Neural crest cell (in vitro differentiated cells): ENCODE data around the gene ARHGEF40. TPM values are rescaled to one million over a fixed set of nuclear protein-coding genes. Genes with fewer than 3 reads are reported as not detected.

Experiments
- DNase-seq: peaks from one replicate; pipeline ENCODE4 v3.0.0; 2021; ENCODE audit warnings: low read depth, mixed read lengths, low spot score
- H3K27ac Mint-ChIP-seq: one replicate; pipeline ENCODE4 v1.8.0; 2021; ENCODE audit warnings: mild to moderate bottlenecking, mixed read lengths; ENCODE audit not compliant: unreplicated experiment
- H3K27me3 Mint-ChIP-seq: 2 replicates; pipeline ENCODE4 v1.8.0; 2021; ENCODE audit warnings: low read depth, mild to moderate bottlenecking, mixed read lengths
- H3K36me3 Mint-ChIP-seq: 2 replicates; pipeline ENCODE4 v1.8.0; 2021; ENCODE audit warnings: low read depth, mild to moderate bottlenecking, mixed read lengths
- H3K4me1 Mint-ChIP-seq: 2 replicates; pipeline ENCODE4 v1.8.0; 2021; ENCODE audit warnings: mixed read lengths
- H3K4me3 Mint-ChIP-seq: one replicate; pipeline ENCODE4 v1.8.0; 2021; ENCODE audit warnings: mild to moderate bottlenecking, mixed read lengths
- H3K9me3 Mint-ChIP-seq: 2 replicates; pipeline ENCODE4 v1.8.0; 2021; ENCODE audit warnings: mixed read lengths
- CTCF ChIP-seq: fragments of 200-600 bp; sonication (generic); conservative IDR thresholded peaks from 2 replicates; pipeline ENCODE4 v1.5.0; 2021; ENCODE audit warnings: antibody characterized with exemption, mild to moderate bottlenecking
- total RNA-seq: library from RNA; stranded (reverse); gene quantifications from 2 replicates; pipeline ENCODE4 v1.2.1, GENCODE V29; 2021

ARHGEF40 gene
- total RNA-seq, 1 donor from 2014 or later: 73.8 TPM

DNA sequence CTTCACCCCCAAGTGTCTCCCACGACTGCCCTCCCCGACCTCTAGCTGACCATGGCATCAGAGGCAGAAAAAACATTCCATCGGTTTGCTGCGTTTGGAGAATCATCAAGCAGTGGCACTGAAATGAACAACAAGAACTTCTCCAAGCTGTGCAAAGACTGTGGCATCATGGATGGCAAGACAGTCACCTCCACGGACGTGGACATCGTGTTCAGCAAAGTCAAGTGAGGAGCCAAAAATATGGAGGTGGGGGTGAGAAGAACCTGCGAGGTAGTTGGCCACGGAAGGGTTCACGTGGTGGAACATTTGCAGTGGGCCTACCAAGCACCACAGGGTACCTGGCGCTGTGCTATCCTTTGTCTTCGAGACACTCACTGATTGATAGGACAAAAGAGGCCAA lies 39.6 kb upstream of the ARHGEF40 start:
- no peak for TF ChIP-seq CTCF
- DNase-seq: no peak
- Mint-ChIP-seq H3K27me3 (peaks cover 14% of the 10 kb centered on the region), H3K9me3 (no peaks in the 10 kb centered on the region), H3K27ac (no peak overlapping the region), H3K4me3 (no peak overlapping the region), H3K36me3 (no peaks in the 10 kb centered on the region), H3K4me1 (peaks cover 4% of the 10 kb centered on the region)

GRCh38 chr14:21032326-21033132 lies 37.6 kb upstream of the ARHGEF40 start:
- DNase-seq: no peak
- H3K4me1 Mint-ChIP-seq: no peaks in the 10 kb centered on the region
- H3K27ac Mint-ChIP-seq: no peak overlapping the region
- no peaks in the 10 kb centered on the region for H3K36me3 Mint-ChIP-seq
- no peak for TF ChIP-seq CTCF
- H3K4me3 Mint-ChIP-seq: no peak overlapping the region
- H3K9me3 Mint-ChIP-seq: no peaks in the 10 kb centered on the region
- H3K27me3 Mint-ChIP-seq: peaks cover 6% of the 10 kb centered on the region

DNA sequence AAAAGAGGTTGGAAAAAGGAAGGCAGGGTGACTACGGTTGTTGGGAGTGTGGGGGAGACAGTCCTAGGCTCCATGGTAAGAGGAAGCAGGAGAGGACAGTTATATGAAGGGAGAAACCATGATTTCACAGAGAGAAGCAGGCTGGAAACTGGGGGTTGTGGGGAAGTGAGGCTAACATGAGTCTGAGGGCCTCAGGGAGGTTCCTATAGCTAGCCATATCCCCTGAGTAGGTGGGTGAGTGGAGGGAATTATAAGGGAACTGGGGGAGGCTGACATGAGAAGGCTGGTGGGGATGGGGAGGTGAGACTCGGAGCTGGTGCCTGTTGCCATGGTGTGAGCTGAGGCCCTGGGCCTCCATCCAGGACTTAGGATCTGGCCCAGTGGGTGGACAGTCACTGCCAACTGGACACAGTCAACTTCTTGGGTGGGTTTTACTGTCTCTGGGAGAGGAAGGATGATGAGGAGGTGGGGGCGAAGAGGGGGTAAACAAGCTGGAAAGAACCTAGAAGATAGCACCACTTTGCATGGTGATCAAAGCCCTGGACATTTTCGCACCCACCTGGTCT lies 36.9 kb upstream of the ARHGEF40 start:
- TF ChIP-seq CTCF: no peak
- Mint-ChIP-seq H3K27me3 (peaks cover 6% of the 10 kb centered on the region), H3K4me1 (no peaks in the 10 kb centered on the region), H3K4me3 (no peak overlapping the region), H3K27ac (no peak overlapping the region), H3K9me3 (no peaks in the 10 kb centered on the region), H3K36me3 (no peaks in the 10 kb centered on the region)
- DNase-seq: no peak

GRCh38 chr14:21034707-21035106 lies 35.4 kb upstream of the ARHGEF40 start, which contains the start of gene RNASE13:
TSS of gene RNASE13 (minus strand) at chr14:21034807. CDS start at chr14:21034288, 519 bp downstream.
- DNase-seq: no peak
- no peak within 1 kb of the TSS for H3K4me3 Mint-ChIP-seq
- peaks cover 4% of the 10 kb centered on the region for H3K4me1 Mint-ChIP-seq
- no peaks in the 10 kb centered on the region for H3K9me3 Mint-ChIP-seq
- H3K27me3 Mint-ChIP-seq: peaks cover 6% of the 10 kb centered on the region
- TF ChIP-seq CTCF: no peak
- no peak within 1 kb of the TSS for H3K27ac Mint-ChIP-seq
- no peaks in the 10 kb centered on the region for H3K36me3 Mint-ChIP-seq

GRCh38 chr14:21036751-21037150 lies 33.4 kb upstream of the ARHGEF40 start:
- Mint-ChIP-seq H3K36me3 (no peaks in the 10 kb centered on the region), H3K4me1 (peaks cover 7% of the 10 kb centered on the region)

More at GRCh38 chr14:21036751-21037150, 33.4 kb upstream of the ARHGEF40 start:
- H3K27me3 Mint-ChIP-seq: peaks cover 3% of the 10 kb centered on the region
- H3K9me3 Mint-ChIP-seq: no peaks in the 10 kb centered on the region
- no peak overlapping the region for H3K4me3 Mint-ChIP-seq
- no peak for DNase-seq
- no peak for TF ChIP-seq CTCF
- H3K27ac Mint-ChIP-seq: no peak overlapping the region
